Motor neuron (in vitro differentiated cells): ENCODE data around the gene ELOVL7. TPM values are rescaled to one million over a fixed set of nuclear protein-coding genes. Genes with fewer than 3 reads are reported as not detected.
A peak's percentile ranks its signal among the peaks of the same experiment; 100 is the strongest.
"Not testable (repeated sequence)": the region's sequence is repeated elsewhere in the genome, so short reads cannot be mapped to it uniquely, and the experiment has no call there.

Experiments used
- ATAC-seq, 8 experiments: fragments of 200-7000 bp; cut with Tn5 transposase; replicated peaks in 6 of 8; 2 replicates each; pipeline ENCODE4 v1.8.0; 2021; ENCODE audit warnings: mild to moderate bottlenecking in 8 of 8, moderate library complexity in 8 of 8
- H3K27ac ChIP-seq, 2 donors: fragments of 250-450 bp; sonication (Bioruptor Pico); 2 replicates each; pipeline ENCODE4 v1.9.0; 2021; ENCODE audit warnings: antibody characterized with exemption in 2 of 2, mild to moderate bottlenecking in 2 of 2, moderate library complexity in 1 of 2
- H3K4me1 ChIP-seq, 2 donors: fragments of 250-450 bp; sonication (Bioruptor Pico); replicated peaks in 1 of 2; 2 replicates each; pipeline ENCODE4 v1.6.1; 2021; ENCODE audit warnings: antibody characterized with exemption in 2 of 2, mild to moderate bottlenecking in 2 of 2, moderate library complexity in 1 of 2
- H3K4me3 ChIP-seq, 5 donors: fragments of 250-450 bp; sonication (Bioruptor Pico); 2 replicates each; pipeline ENCODE4 v1.9.0; 2021; ENCODE audit warnings: antibody characterized with exemption in 5 of 5, mild to moderate bottlenecking in 5 of 5, moderate library complexity in 4 of 5
- WGBS, 10 experiments: fragments of 450-650 bp; shearing (Covaris generic); methylation state at CpG; one replicate each; pipeline ENCODE4 v1.0.0; 2022; 5-methylcytosine and 5-hydroxymethylcytosine counted together
- in situ Hi-C, 9 experiments: fragments of 400-800 bp; cut with MboI; loops; one replicate each; pipeline ENCODE4 v1.15.0; 2021; ENCODE audit warnings: low sequenced_read_pairs in 9 of 9, low pct_unique_long_range_greater_than_20kb in 2 of 9; ENCODE audit not compliant: unreplicated experiment in 9 of 9
- total RNA-seq, 8 experiments: library from RNA; unstranded; fragments of 300-600 nt; gene quantifications; 2 replicates each; pipeline versions ENCODE4 v1.2.3 to v1.2.4, GENCODE V29; 2022

The ELOVL7 gene
- total RNA-seq, 8 experiments from 2014 or later, result 0.08 to 5.4 (median 1.4) TPM

DNA sequence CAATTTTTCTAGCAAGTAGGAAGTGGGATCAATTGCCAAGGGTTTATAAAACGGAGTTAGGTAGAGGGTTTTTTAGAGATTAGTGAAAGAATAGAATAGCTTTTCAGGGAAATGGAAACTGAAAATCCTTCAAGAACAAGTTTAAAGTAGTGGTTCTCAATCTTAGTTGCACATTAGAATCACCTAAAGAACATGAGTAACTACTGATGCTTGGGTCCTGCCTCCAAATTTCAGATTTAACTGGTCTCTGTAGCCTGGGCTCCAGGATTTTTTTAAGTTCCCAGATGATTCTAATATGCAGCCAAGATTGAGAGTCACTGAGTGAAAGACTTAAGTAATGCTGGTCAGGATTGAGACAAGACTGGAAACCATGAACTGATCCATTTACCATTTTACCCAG lies 20.5 kb downstream of the ELOVL7 start:
- Histone ChIP-seq H3K4me3 (no peak overlapping the region), H3K27ac (no peak overlapping the region), H3K4me1 (no peaks in the 10 kb centered on the region)
- ATAC-seq, result no peak
- 14 to 89% (median 71%) methylated on average over 1 of the region's 1 CpG; no CpG with 5 or more reads in 3 of the 10 experiments for WGBS, 10 experiments
- in situ Hi-C loops, result no loop called here

GRCh38 chr5:60822285-60822556 lies 21.8 kb downstream of the ELOVL7 start:
- no peak for ATAC-seq
- WGBS, 10 experiments, result 0 to 85% (median 58%) methylated on average over 1 to 2 of the region's 2 CpGs; no CpG with 5 or more reads in 2 of the 10 experiments
- in situ Hi-C loops, result no loop called here
- Histone ChIP-seq H3K4me1 (no peaks in the 10 kb centered on the region), H3K4me3 (no peak overlapping the region), H3K27ac (no peak overlapping the region)

- WGBS, 10 experiments, result 36 to 100% (median 87%) methylated on average over 1 to 4 of the region's 4 CpGs; no CpG with 5 or more reads in 1 of the 10 experiments
- in situ Hi-C loops, result no loop called here
- no peak overlapping the region for H3K27ac ChIP-seq
- no peak for ATAC-seq
- no peaks in the 10 kb centered on the region for H3K4me1 ChIP-seq
- H3K4me3 ChIP-seq, result no peak overlapping the region
These were observed 22.4 kb downstream of the ELOVL7 start for GRCh38 chr5:60821488-60822284.

DNA sequence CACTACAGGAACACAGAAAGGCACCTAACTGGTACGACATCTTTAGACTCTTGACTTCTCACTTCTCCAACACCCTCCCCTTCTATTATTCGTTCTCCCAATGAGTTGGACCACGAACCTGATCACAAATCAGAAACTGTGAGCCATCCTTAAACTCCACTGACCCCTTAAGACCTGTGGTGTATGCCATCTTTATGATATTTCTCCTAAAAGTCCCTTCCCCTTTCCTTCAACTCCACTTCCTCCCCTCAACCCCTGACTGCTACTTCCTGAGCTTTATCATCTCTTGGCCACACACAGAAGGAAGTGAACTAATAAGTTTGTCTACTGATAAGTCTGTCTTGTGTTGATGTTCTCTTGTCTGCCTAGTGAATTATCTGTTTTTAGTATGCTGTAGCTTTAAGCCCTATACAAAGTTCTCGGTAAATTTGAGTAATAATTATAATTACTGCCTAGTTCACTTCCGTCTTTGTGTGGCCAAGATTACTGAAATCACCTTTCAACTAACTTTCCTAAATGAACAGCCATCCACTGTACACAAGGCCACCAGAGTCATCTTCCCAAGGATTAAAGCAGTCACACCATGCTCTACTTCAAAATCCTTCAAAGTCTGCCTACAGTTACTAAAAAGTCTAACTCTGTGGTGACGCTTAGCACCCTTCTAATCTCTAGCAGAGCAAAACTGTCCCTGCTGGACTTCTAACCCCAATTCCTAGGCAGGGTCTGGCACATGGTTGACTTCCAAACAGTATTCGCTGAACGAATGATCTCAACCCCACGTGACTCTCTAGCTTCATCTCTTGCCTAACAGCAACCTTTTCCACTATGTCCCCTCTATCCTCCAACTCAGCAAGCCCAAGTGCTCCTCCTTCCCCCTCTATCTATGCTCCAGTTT lies 23.2 kb downstream of the ELOVL7 start:
- WGBS, 10 experiments, result 0 to 100% (median 73%) methylated on average over 1 to 9 of the region's 9 CpGs
- ATAC-seq, result no peak
- in situ Hi-C loops, result no loop called here

DNA sequence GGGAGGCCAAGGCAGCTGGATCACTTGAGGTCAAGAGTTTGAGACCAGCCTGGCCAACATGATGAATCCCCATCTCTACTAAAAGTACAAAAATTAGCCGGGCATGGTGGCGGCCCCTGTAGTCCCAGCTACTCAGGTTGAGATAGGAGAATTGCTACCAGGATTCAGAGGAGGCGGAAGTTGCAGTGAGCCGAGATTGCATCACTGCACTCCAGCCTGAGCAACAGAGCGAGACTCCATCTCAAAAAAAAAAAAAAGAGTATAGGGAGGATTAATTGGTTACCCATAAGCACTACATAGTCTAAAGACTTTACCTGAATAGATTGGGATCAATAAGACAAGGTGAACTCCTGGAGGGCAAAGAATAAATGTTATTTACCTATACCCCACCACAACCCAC lies 27.9 kb downstream of the ELOVL7 start:
- ATAC-seq, H3K27ac ChIP-seq, H3K4me1 ChIP-seq, H3K4me3 ChIP-seq, in situ Hi-C loops: not testable (repeated sequence)
- WGBS, 10 experiments, result 35 to 100% (median 92%) methylated on average over 1 to 5 of the region's 5 CpGs; no CpG with 5 or more reads in 3 of the 10 experiments

More for the DNA sequence above, 23.2 kb downstream of the ELOVL7 start:
- Histone ChIP-seq H3K4me1 (no peaks in the 10 kb centered on the region), H3K4me3 (no peak overlapping the region), H3K27ac (no peak overlapping the region)

- Histone ChIP-seq H3K4me3 (no peak overlapping the region), H3K27ac (no peak overlapping the region), H3K4me1 (no peaks in the 10 kb centered on the region)
- WGBS, 10 experiments, result 0 to 100% (median 94%) methylated on average over 1 to 2 of the region's 2 CpGs; no CpG with 5 or more reads in 5 of the 10 experiments
- in situ Hi-C loops, result no loop called here
- no peak for ATAC-seq
These were observed 29.6 kb downstream of the ELOVL7 start for GRCh38 chr5:60814498-60814897.

- H3K27ac ChIP-seq, result no peak overlapping the region
- in situ Hi-C loops, result no loop called here
- ATAC-seq, result no peak
- no peaks in the 10 kb centered on the region for H3K4me1 ChIP-seq
- H3K4me3 ChIP-seq, result no peak overlapping the region
These were observed 31.6 kb downstream of the ELOVL7 start for GRCh38 chr5:60812426-60812825.

DNA sequence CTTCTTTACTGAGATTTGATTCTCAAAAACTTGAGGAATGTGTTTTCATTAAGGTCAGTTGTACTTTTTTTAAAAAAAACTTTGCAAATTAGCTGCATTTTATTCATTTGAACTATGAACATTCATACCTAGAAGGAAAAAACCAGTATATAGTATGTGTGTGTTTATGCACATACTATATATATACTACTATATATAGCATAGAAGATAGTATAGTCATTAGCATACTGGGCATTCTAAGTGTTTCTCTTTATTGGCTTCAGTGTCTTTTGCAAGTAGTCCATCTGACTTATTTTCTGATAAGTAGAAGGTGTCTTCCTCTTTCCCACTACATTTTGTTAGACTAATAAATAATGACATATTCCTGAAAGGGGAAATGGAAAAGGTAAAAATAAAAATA lies 33.0 kb downstream of the ELOVL7 start:
- ATAC-seq, result peak in 1 of 8 experiments; percentile 74
- H3K27ac ChIP-seq, result no peak overlapping the region
- H3K4me1 ChIP-seq, result no peaks in the 10 kb centered on the region
- no peak overlapping the region for H3K4me3 ChIP-seq
- in situ Hi-C loops, result no loop called here

DNA sequence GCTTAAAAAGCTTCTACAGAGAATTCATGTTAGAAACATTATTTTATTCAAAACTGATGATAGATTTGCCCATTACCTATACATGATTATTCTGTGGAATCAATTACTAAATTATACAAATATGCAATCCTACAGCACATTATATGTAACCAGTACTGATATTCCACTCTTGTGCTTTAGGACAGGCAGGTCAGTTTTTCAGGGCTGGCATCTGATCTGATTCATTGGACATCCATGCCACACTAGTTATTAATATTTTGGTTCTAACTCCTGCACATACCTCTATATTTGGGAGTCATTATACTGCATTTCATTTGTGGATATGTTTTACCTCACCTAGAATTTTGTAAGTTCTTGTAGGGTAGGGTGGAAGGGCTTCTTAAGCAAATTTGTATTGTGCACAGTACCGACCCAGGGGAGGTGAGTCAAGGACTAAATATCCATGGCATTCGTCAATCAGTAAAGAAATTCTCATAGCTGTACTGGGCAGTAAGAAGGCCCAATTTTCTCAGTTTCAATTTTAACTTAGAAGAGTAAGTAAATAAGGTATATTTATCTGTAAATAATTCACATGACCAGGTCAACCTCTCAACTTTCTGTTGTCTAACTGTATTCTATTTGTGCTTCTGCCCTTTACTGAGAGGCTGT lies 33.5 kb downstream of the ELOVL7 start:
- ATAC-seq, result peak in 3 of 8 experiments; percentile 62 to 76 (median 70)
- H3K4me1 ChIP-seq, result no peaks in the 10 kb centered on the region
- WGBS, 10 experiments, result 0 to 88% (median 66%) methylated on average over 1 to 2 of the region's 2 CpGs; no CpG with 5 or more reads in 2 of the 10 experiments
- no peak overlapping the region for H3K27ac ChIP-seq
- in situ Hi-C loops, result no loop called here
- H3K4me3 ChIP-seq, result no peak overlapping the region

GRCh38 chr5:60809891-60810425 lies 34.1 kb downstream of the ELOVL7 start:
- ATAC-seq, result peak in 3 of 8 experiments; percentile 10 to 61 (median 22)

GRCh38 chr5:60806591-60807243 lies 37.4 kb downstream of the ELOVL7 start:
- no peak for ATAC-seq
- in situ Hi-C loops, result no loop called here
- WGBS, 10 experiments, result 8 to 80% (median 44%) methylated on average over 2 to 5 of the region's 5 CpGs
- Histone ChIP-seq H3K27ac (no peak overlapping the region), H3K4me3 (no peak overlapping the region), H3K4me1 (no peaks in the 10 kb centered on the region)

More at GRCh38 chr5:60809891-60810425, 34.1 kb downstream of the ELOVL7 start:
- in situ Hi-C loops, result no loop called here
- 20 to 100% (median 50%) methylated on average over 1 of the region's 1 CpG; no CpG with 5 or more reads in 3 of the 10 experiments for WGBS, 10 experiments
- Histone ChIP-seq H3K4me3 (no peak overlapping the region), H3K27ac (no peak overlapping the region), H3K4me1 (no peaks in the 10 kb centered on the region)

DNA sequence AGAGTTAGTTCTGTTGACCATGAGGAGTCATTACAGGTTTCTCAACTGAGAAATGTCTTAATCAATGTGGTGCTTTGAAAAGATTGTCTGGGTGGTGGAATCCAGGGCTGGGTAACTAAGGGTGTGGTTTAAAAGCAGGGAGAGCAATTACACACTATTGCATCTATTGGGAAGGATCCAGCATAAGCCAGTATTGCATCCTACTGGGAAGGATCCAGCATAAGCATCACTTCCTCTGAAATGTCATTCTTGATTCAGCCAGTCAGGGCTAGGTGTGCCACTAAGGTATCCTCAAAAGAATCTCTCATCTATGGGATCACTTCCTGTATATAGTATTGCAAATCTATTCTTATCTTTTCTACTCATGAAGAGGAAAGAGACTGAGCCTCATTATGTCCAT lies 38.6 kb downstream of the ELOVL7 start:
- no peak overlapping the region for H3K27ac ChIP-seq
- ATAC-seq, result peak in 3 of 8 experiments; percentile 49 to 87 (median 80)
- no peaks in the 10 kb centered on the region for H3K4me1 ChIP-seq
- in situ Hi-C loops, result no loop called here
- no peak overlapping the region for H3K4me3 ChIP-seq
